KMS-11 (cell line): ENCODE data around the gene MFSD12.

Source experiments
- H2AFZ ChIP-seq: fragments of 200-600 bp; sonication (generic); 2 replicates; pipeline ENCODE4 v1.6.1; 2016; ENCODE audit warnings: antibody characterized with exemption, mixed run types, low read depth
- H3K27ac ChIP-seq: fragments of 200-600 bp; sonication (generic); 2 replicates; pipeline ENCODE4 v1.6.1; 2016; ENCODE audit warnings: mild to moderate bottlenecking, mixed run types
- H3K27me3 ChIP-seq: fragments of 200-600 bp; sonication (generic); 2 replicates; pipeline ENCODE4 v1.6.1; 2017; ENCODE audit warnings: mild to moderate bottlenecking, low read depth, mixed run types, moderate library complexity; ENCODE audit not compliant: insufficient read depth
- H3K36me3 ChIP-seq: fragments of 200-600 bp; sonication (generic); 2 replicates; pipeline ENCODE4 v1.6.1; 2017; ENCODE audit warnings: mild to moderate bottlenecking, mixed run types; ENCODE audit not compliant: insufficient read depth
- H3K4me1 ChIP-seq: fragments of 200-600 bp; sonication (generic); 2 replicates; pipeline ENCODE4 v1.6.1; 2016; ENCODE audit warnings: mild to moderate bottlenecking, low read depth, mixed run types; ENCODE audit not compliant: poor library complexity, severe bottlenecking
- H3K4me2 ChIP-seq: fragments of 200-600 bp; sonication (generic); 2 replicates; pipeline ENCODE4 v1.7.0; 2016; ENCODE audit warnings: mild to moderate bottlenecking, mixed run types
- H3K4me3 ChIP-seq: fragments of 200-600 bp; sonication (generic); IDR thresholded peaks from 2 replicates; pipeline ENCODE4 v1.6.1; 2017; ENCODE audit warnings: low read depth, low read length, mixed read lengths; ENCODE audit not compliant: insufficient read depth
- H3K79me2 ChIP-seq: fragments of 200-600 bp; sonication (generic); 2 replicates; pipeline ENCODE4 v1.6.1; 2016; ENCODE audit warnings: low read depth, mixed run types; ENCODE audit not compliant: insufficient read depth
- H3K9ac ChIP-seq: fragments of 200-600 bp; sonication (generic); 2 replicates; pipeline ENCODE4 v1.6.1; 2016; ENCODE audit warnings: mild to moderate bottlenecking, mixed run types
- H4K20me1 ChIP-seq: fragments of 200-600 bp; sonication (generic); 2 replicates; pipeline ENCODE4 v1.6.1; 2016; ENCODE audit warnings: mild to moderate bottlenecking, mixed run types; ENCODE audit not compliant: insufficient read depth
- TF ChIP-seq, protein P1 (sequence below): fragments of 200-600 bp; sonication (generic); conservative IDR thresholded peaks from 2 replicates; pipeline ENCODE4 v1.6.1; 2017; ENCODE audit warnings: low read depth, mild to moderate bottlenecking, antibody characterized with exemption, low read length, moderate library complexity, mixed read lengths

MFSD12 gene

DNA sequence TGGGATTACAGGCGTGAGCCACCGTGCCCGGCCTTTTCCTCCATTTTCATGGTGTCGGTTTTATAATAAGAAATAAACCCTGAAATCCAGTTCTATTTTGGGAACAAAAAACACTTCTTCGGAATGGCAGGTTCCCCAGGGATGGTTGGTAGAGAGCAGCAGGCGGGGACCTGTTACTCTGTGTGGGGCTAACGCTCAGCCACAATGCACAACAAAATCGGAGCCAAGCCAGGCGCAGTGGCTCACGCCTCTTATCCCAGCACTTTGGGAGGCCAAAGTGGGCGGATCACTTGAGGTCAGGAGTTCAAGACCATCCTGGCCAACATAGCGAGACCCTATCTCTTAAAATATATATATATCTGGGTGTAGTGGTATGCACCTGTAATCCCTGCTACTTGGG is 43.6 kb upstream of the MFSD12 start:
- Histone ChIP-seq H3K4me2 (no peak overlapping the region), H3K4me3 (no peak overlapping the region), H4K20me1 (no peaks in the 10 kb centered on the region), H2AFZ (no peak overlapping the region), H3K27me3 (peaks cover 3% of the 10 kb centered on the region; the same call in 1 of the 2 replicates), H3K79me2 (no peaks in the 10 kb centered on the region), H3K9ac (no peak overlapping the region), H3K4me1 (peaks cover 2% of the 10 kb centered on the region), H3K27ac (no peak overlapping the region), H3K36me3 (no peaks in the 10 kb centered on the region)
- TF ChIP-seq, protein P1, sequence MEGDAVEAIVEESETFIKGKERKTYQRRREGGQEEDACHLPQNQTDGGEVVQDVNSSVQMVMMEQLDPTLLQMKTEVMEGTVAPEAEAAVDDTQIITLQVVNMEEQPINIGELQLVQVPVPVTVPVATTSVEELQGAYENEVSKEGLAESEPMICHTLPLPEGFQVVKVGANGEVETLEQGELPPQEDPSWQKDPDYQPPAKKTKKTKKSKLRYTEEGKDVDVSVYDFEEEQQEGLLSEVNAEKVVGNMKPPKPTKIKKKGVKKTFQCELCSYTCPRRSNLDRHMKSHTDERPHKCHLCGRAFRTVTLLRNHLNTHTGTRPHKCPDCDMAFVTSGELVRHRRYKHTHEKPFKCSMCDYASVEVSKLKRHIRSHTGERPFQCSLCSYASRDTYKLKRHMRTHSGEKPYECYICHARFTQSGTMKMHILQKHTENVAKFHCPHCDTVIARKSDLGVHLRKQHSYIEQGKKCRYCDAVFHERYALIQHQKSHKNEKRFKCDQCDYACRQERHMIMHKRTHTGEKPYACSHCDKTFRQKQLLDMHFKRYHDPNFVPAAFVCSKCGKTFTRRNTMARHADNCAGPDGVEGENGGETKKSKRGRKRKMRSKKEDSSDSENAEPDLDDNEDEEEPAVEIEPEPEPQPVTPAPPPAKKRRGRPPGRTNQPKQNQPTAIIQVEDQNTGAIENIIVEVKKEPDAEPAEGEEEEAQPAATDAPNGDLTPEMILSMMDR = no peak

DNA sequence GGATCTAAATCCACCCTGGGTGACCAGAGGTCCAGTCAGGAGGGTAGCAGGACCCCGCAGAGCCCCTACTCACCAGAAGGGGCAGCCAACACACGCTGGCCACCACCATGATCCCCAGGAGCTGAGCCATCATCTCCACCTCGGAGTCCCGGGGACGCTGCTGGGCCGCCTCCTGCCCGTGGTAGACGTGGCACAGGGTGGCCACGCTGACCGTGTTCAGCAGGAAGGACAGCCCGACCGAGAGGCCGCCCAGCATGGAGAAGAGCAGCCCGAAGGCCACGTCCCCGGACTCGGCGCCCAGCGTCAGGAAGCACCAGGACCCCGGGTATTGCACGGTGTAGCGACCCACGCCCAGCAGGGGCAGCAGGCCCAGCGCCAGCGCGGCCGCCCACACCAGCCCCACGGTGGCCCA is 42.4 kb upstream of the MFSD12 start:
- no peak overlapping the region for H3K27ac ChIP-seq
- H3K4me2 ChIP-seq = no peak overlapping the region
- TF ChIP-seq, protein P1 = no peak

DNA sequence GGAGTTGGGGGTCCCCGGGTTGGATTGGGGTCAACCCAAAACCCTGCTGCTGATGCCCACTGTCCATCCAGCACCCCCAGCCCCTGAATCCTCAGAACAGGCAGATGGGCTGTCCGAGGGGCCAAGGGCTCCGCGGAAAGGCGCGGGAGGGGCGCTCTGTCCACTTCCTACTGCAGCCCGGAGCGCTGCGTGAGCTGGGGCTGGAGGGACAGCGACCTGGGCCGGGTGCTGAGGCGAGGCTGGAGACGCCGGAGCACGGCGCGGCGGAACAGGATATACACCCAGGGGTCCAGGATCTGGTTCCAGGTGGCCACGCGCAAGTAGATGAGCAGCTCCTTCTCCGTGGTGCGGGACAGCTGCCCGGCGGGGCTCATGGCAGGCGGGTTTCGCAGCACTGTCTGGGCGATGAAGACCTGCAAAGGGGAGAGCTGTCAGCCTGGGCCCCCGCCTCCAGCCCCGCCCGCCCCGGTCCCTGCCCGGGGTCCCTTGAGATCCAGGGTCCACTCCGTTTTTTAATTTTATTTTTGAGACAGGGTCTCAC is 38.2 kb upstream of the MFSD12 start:
- Histone ChIP-seq H3K4me2 (no peak overlapping the region), H3K9ac (no peak overlapping the region), H3K36me3 (no peaks in the 10 kb centered on the region), H2AFZ (no peak overlapping the region), H3K79me2 (no peaks in the 10 kb centered on the region), H4K20me1 (no peaks in the 10 kb centered on the region), H3K27ac (no peak overlapping the region), H3K27me3 (peaks cover 39% of the 10 kb centered on the region), H3K4me3 (no peak overlapping the region), H3K4me1 (no peaks in the 10 kb centered on the region)
- TF ChIP-seq, protein P1 = no peak

More for the DNA sequence above, 42.4 kb upstream of the MFSD12 start:
- Histone ChIP-seq H3K27me3 (peaks cover 3% of the 10 kb centered on the region; the same call in 1 of the 2 replicates), H3K9ac (no peak overlapping the region), H4K20me1 (no peaks in the 10 kb centered on the region), H2AFZ (no peak overlapping the region), H3K36me3 (no peaks in the 10 kb centered on the region), H3K4me1 (no peaks in the 10 kb centered on the region), H3K4me3 (no peak overlapping the region), H3K79me2 (no peaks in the 10 kb centered on the region)

DNA sequence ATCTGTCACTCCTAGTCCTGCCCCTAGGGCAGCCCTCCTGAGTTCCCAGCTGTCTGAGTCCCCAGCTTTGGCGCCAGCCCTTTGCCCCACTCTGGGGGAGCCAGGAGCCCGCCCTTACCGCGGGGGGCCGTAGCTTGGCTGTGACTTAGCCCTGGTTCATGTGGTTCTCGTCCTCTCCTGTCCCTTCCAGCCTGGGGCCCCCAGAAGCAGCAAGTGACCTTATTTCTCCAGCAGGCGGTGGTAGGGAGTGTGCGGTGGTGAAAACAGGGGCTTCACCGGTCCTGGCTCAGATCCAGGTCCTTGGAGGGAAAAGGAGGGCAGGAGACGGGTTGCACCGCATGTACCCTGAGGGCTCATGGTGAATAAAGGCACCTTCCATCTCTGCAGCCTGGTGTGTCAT is 35.8 kb upstream of the MFSD12 start:
- Histone ChIP-seq H3K27me3 (peaks cover 40% of the 10 kb centered on the region), H3K9ac (no peak overlapping the region), H3K27ac (no peak overlapping the region), H4K20me1 (no peaks in the 10 kb centered on the region), H3K4me2 (no peak overlapping the region), H3K79me2 (no peaks in the 10 kb centered on the region), H3K4me3 (no peak overlapping the region), H3K36me3 (no peaks in the 10 kb centered on the region), H2AFZ (no peak overlapping the region), H3K4me1 (no peaks in the 10 kb centered on the region)
- TF ChIP-seq, protein P1 = no peak
